SK-N-SH (cell line): Measurements from ENCODE around the gene AQP1. TPM values are rescaled to one million over a fixed set of nuclear protein-coding genes. Genes with fewer than 3 reads are reported as not detected.

Experiments used
- CTCF ChIA-PET: fragments of 300-600, 350-600 bp; formaldehyde crosslinking; extraction: SDS; loops from one replicate; lab custom pipeline; 2021; lab: Yijun Ruan, JAX
- POLR2A ChIA-PET: fragments of 350-600 bp; sonication (Branson Sonifier 250); formaldehyde crosslinking; extraction: SDS; loops from one replicate; lab custom pipeline; 2020; ENCODE audit warnings: antibody characterized with exemption, inconsistent platforms; lab: Yijun Ruan, JAX
- DNase-seq: peaks from one replicate; pipeline ENCODE4 v3.0.0; 2012
- H2AFZ ChIP-seq: fragments of 200-600 bp; sonication (generic); 2 replicates; pipeline ENCODE4 v1.8.1; 2016; ENCODE audit warnings: antibody characterized with exemption, mild to moderate bottlenecking, low read depth
- H3F3A ChIP-seq: fragments of 200-600 bp; sonication (generic); replicated peaks from 2 replicates; pipeline ENCODE3; 2016; ENCODE audit warnings: antibody characterized with exemption, mild to moderate bottlenecking; ENCODE audit not compliant: insufficient read depth
- H3K27ac ChIP-seq, 2 experiments: fragments of 200-500 bp in 1 of 2; fragments of 200-600 bp in 1 of 2; sonication (Bioruptor generic) in 1 of 2; sonication (generic), shearing (Covaris generic) in 1 of 2; 2 replicates each; pipeline versions ENCODE4 v1.5.1 to v1.6.1; 2014 to 2016; ENCODE audit warnings: low read depth in 2 of 2, inconsistent platforms in 1 of 2, low read length in 1 of 2, mild to moderate bottlenecking in 1 of 2, mixed read lengths in 1 of 2
- H3K27me3 ChIP-seq: fragments of 200-600 bp; sonication (generic), shearing (Covaris generic); 2 replicates; pipeline ENCODE4 v1.6.1; 2016; ENCODE audit warnings: mixed run types; ENCODE audit not compliant: insufficient read depth
- H3K36me3 ChIP-seq, 2 experiments: fragments of 200-500 bp in 1 of 2; fragments of 200-600 bp in 1 of 2; sonication (Bioruptor generic) in 1 of 2; sonication (generic) in 1 of 2; replicated peaks in 1 of 2; 2 replicates each; pipeline versions ENCODE3 to v1.5.1; 2014 to 2016; ENCODE audit warnings: low read length in 1 of 2, mild to moderate bottlenecking in 1 of 2; ENCODE audit not compliant: insufficient read depth in 2 of 2, control insufficient read depth in 1 of 2
- H3K4me1 ChIP-seq, 2 experiments: fragments of 200-500 bp in 1 of 2; fragments of 200-600 bp in 1 of 2; sonication (Bioruptor generic) in 1 of 2; sonication (generic), shearing (Covaris generic) in 1 of 2; 2 replicates each; pipeline versions ENCODE4 v1.5.1 to v1.6.1; 2014 to 2016; ENCODE audit warnings: low read depth in 1 of 2, low read length in 1 of 2, mixed run types in 1 of 2; ENCODE audit not compliant: insufficient read depth in 2 of 2, control insufficient read depth in 1 of 2
- H3K4me2 ChIP-seq: fragments of 200-600 bp; sonication (generic), shearing (Covaris generic); 2 replicates; pipeline ENCODE4 v1.6.1; 2017; ENCODE audit warnings: mixed run types
- H3K4me3 ChIP-seq, 2 experiments: fragments of 200-500 bp in 1 of 2; fragments of 200-600 bp in 1 of 2; sonication (Bioruptor generic) in 1 of 2; sonication (generic), shearing (Covaris generic) in 1 of 2; 2 replicates each; pipeline versions ENCODE4 v1.5.1 to v1.8.1; 2014 to 2016; ENCODE audit warnings: low read depth in 2 of 2, inconsistent platforms in 1 of 2, low read length in 1 of 2, mild to moderate bottlenecking in 1 of 2, mixed read lengths in 1 of 2, moderate library complexity in 1 of 2
- H3K79me2 ChIP-seq: fragments of 200-600 bp; sonication (generic); 2 replicates; pipeline ENCODE4 v1.8.1; 2017; ENCODE audit warnings: mild to moderate bottlenecking; ENCODE audit not compliant: insufficient read depth
- H3K9ac ChIP-seq: fragments of 200-600 bp; sonication (generic); 2 replicates; pipeline ENCODE4 v1.6.1; 2017; ENCODE audit warnings: mixed run types
- H3K9me2 ChIP-seq: fragments of 200-600 bp; sonication (generic); 2 replicates; pipeline ENCODE4 v1.6.1; 2017; ENCODE audit warnings: mixed run types
- H3K9me3 ChIP-seq: fragments of 200-600 bp; sonication (generic); 2 replicates; pipeline ENCODE4 v1.6.1; 2017; ENCODE audit warnings: mixed run types, mild to moderate bottlenecking, moderate library complexity
- H4K20me1 ChIP-seq: fragments of 200-600 bp; sonication (generic); 2 replicates; pipeline ENCODE4 v1.6.1; 2017; ENCODE audit warnings: mild to moderate bottlenecking, mixed run types; ENCODE audit not compliant: insufficient read depth
- ELF1 ChIP-seq: IDR thresholded peaks from 2 replicates; pipeline ENCODE4 v1.4.0; 2012
- EP300 ChIP-seq, 2 experiments: IDR thresholded peaks; 2 replicates each; pipeline versions ENCODE4 v1.4.0 to v1.6.1; 2012; ENCODE audit warnings: borderline replicate concordance in 1 of 2, low read depth in 1 of 2, low read length in 1 of 2
- EZH2phosphoT487 ChIP-seq: fragments of 200-600 bp; sonication (generic); IDR thresholded peaks from 2 replicates; pipeline ENCODE4 v1.6.1; 2017; ENCODE audit warnings: low read depth, mixed run types, mild to moderate bottlenecking, antibody characterized with exemption, moderate library complexity, borderline replicate concordance
- FOSL2 ChIP-seq: IDR thresholded peaks from 2 replicates; pipeline ENCODE4 v1.4.0; 2012; ENCODE audit warnings: low read depth, mild to moderate bottlenecking, moderate library complexity, borderline replicate concordance
- FOXJ3 ChIP-seq: sonication (generic); formaldehyde crosslinking; IDR thresholded peaks from 2 replicates; pipeline ENCODE4 v1.5.1; 2020; ENCODE audit warnings: mild to moderate bottlenecking, missing genetic modification reagents
- GABPA ChIP-seq: IDR thresholded peaks from 2 replicates; pipeline ENCODE4 v1.4.0; 2012; ENCODE audit warnings: low read depth, mild to moderate bottlenecking
- GATA2 ChIP-seq: sonication (generic); formaldehyde crosslinking; IDR thresholded peaks from 2 replicates; pipeline ENCODE4 v1.5.0; 2020; ENCODE audit warnings: mild to moderate bottlenecking, missing genetic modification reagents
- IRF3 ChIP-seq: fragments of 150-350 bp; IDR thresholded peaks from 2 replicates; pipeline ENCODE4 v1.6.1; 2016; ENCODE audit warnings: mild to moderate bottlenecking, low read depth, low read length
- JUND ChIP-seq: IDR thresholded peaks from 2 replicates; pipeline ENCODE4 v1.4.0; 2012
- MAX ChIP-seq: IDR thresholded peaks from 2 replicates; pipeline ENCODE4 v1.4.0; 2012; ENCODE audit warnings: low read depth
- MEF2A ChIP-seq: IDR thresholded peaks from 2 replicates; pipeline ENCODE4 v1.4.0; 2012; ENCODE audit warnings: low read depth, borderline replicate concordance
- MXI1 ChIP-seq: IDR thresholded peaks from 2 replicates; pipeline ENCODE4 v1.6.1; 2012; ENCODE audit warnings: mild to moderate bottlenecking, low read depth, low read length, improper control_type of control experiment
- NFIC ChIP-seq: IDR thresholded peaks from 2 replicates; pipeline ENCODE4 v1.4.0; 2012; ENCODE audit warnings: borderline replicate concordance
- NRF1 ChIP-seq: IDR thresholded peaks from 2 replicates; pipeline ENCODE4 v1.6.1; 2012; ENCODE audit warnings: low read depth, mild to moderate bottlenecking, low read length
- POLR2AphosphoS5 ChIP-seq: IDR thresholded peaks from 2 replicates; pipeline ENCODE4 v1.6.1; 2012; ENCODE audit warnings: low read depth, low read length
- RAD21 ChIP-seq: IDR thresholded peaks from 2 replicates; pipeline ENCODE4 v1.6.1; 2012; ENCODE audit warnings: mild to moderate bottlenecking, low read length
- RFX5 ChIP-seq: IDR thresholded peaks from 2 replicates; pipeline ENCODE4 v1.6.1; 2012; ENCODE audit warnings: mild to moderate bottlenecking, improper control_type of control experiment, low read length
- SMC3 ChIP-seq: IDR thresholded peaks from 2 replicates; pipeline ENCODE4 v1.6.1; 2012; ENCODE audit warnings: low read depth, low read length, improper control_type of control experiment
- USF2 ChIP-seq: fragments of 150-350 bp; IDR thresholded peaks from 2 replicates; pipeline ENCODE4 v1.6.1; 2017; ENCODE audit warnings: antibody characterized with exemption, low read length, low read depth, borderline replicate concordance
- YY1 ChIP-seq: IDR thresholded peaks from 2 replicates; pipeline ENCODE4 v1.4.0; 2012; ENCODE audit warnings: low read depth, mild to moderate bottlenecking
- WGBS: methylation state at CpG from one replicate; pipeline ENCODE4 v1.1.6; 2017; ENCODE audit warnings: low lambda C conversion rate; 5-methylcytosine and 5-hydroxymethylcytosine counted together
- polyA plus RNA-seq, 3 experiments: library from polyadenylated mRNA; depleted of rRNA; stranded (reverse); fragments of >200 nt; gene quantifications; 2 replicates each; pipeline ENCODE4 v1.2.3, GENCODE V29; 2012
- TF ChIP-seq, protein P1 (sequence below): fragments of 200-600 bp; sonication (generic); IDR thresholded peaks from 2 replicates; pipeline ENCODE4 v1.6.1; 2017; ENCODE audit warnings: antibody characterized with exemption, mild to moderate bottlenecking, moderate library complexity
- TF ChIP-seq, protein P2 (sequence below): IDR thresholded peaks from 2 replicates; pipeline ENCODE4 v1.4.0; 2012; ENCODE audit warnings: low read depth, borderline replicate concordance

Gene AQP1
- polyA plus RNA-seq, 1 of the 3 experiments (the other 2 are of a cell fraction): 1.7 TPM

GRCh38 chr7:30923774-30924413, 12.2 kb downstream of the AQP1 start:
- WGBS: 78% methylated on average over 12 of the region's 13 CpGs
- ChIA-PET POLR2A (no interaction called here), CTCF (interaction anchor here (0.7 to 4.2 kb wide), 8 partner anchors 10 to 199 kb away, joined by 3 to 34 read pairs (median 5); no protein-coding TSS in a partner anchor)
- H4K20me1 ChIP-seq: no peaks in the 10 kb centered on the region
- H3K4me3 ChIP-seq: no peak overlapping the region
- H3K9me2 ChIP-seq: no peaks in the 10 kb centered on the region
- no peak overlapping the region for H3K9ac ChIP-seq
- no peak overlapping the region for H2AFZ ChIP-seq
- TF ChIP-seq JUND (no peak), MXI1 (no peak), NRF1 (no peak), EZH2phosphoT487 (no peak), POLR2AphosphoS5 (no peak), USF2 (no peak), FOSL2 (no peak), MEF2A (no peak), YY1 (no peak), NFIC (no peak), RAD21 (no peak), EP300 (IDR thresholded peaks at IDR 0.05; ENCODE audit: borderline replicate concordance in 1 of 2, low read depth in 1 of 2, low read length in 1 of 2) (no peak), GATA2 (no peak)
- H3K4me2 ChIP-seq: no peak overlapping the region
- no peaks in the 10 kb centered on the region for H3K79me2 ChIP-seq
- peak; percentile 17 for DNase-seq
- H3F3A ChIP-seq: peaks cover 11% of the 10 kb centered on the region
- no peaks in the 10 kb centered on the region for H3K27me3 ChIP-seq
- no peaks in the 10 kb centered on the region for H3K36me3 ChIP-seq
- H3K27ac ChIP-seq: no peak overlapping the region
- H3K9me3 ChIP-seq: no peaks in the 10 kb centered on the region
- H3K4me1 ChIP-seq: peaks cover 20 to 29% of the 10 kb centered on the region in 2 experiments; a peak in 3 of 4 replicates

DNA sequence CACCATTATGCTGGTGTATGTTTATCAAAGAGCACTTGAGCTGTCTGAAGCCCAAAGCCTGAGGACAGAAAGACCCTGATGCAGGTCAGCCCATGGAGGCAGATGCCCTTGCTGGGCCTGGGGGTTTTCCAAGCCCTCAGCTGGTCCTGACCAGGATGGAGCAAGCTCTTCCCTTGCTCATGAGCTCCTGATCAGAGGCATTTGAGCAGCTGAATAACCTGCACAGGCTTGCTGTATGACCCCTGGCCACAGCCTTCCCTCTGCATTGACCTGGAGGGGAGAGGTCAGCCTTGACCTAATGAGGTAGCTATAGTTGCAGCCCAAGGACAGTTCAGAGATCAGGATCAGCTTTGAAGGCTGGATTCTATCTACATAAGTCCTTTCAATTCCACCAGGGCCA, 13.0 kb downstream of the AQP1 start:
- H3K9ac ChIP-seq: no peak overlapping the region
- no peaks in the 10 kb centered on the region for H3K36me3 ChIP-seq
- peaks cover 20 to 27% of the 10 kb centered on the region in 2 experiments; a peak in 3 of 4 replicates for H3K4me1 ChIP-seq
- no peaks in the 10 kb centered on the region for H4K20me1 ChIP-seq
- H3K9me2 ChIP-seq: no peaks in the 10 kb centered on the region
- no peak for DNase-seq
- ChIA-PET POLR2A (no interaction called here), CTCF (interaction anchor here (0.7 to 4.2 kb wide), 5 partner anchors 12 to 198 kb away, joined by 3 to 34 read pairs (median 7); no protein-coding TSS in a partner anchor)
- H3K4me3 ChIP-seq: no peak overlapping the region
- no peaks in the 10 kb centered on the region for H3K27me3 ChIP-seq
- no peak overlapping the region for H2AFZ ChIP-seq
- H3K79me2 ChIP-seq: no peaks in the 10 kb centered on the region
- H3K9me3 ChIP-seq: no peaks in the 10 kb centered on the region
- no peak overlapping the region for H3K27ac ChIP-seq
- peaks cover 11% of the 10 kb centered on the region for H3F3A ChIP-seq
- H3K4me2 ChIP-seq: no peak overlapping the region
- no peak for TF ChIP-seq NFIC
- TF ChIP-seq FOSL2: no peak
- no peak for TF ChIP-seq RAD21
- no peak for TF ChIP-seq RFX5
- no peak for TF ChIP-seq IRF3
- no peak for TF ChIP-seq FOXJ3
- no peak for TF ChIP-seq USF2
- no peak for TF ChIP-seq GABPA
- no peak for TF ChIP-seq GATA2
- TF ChIP-seq EP300 (IDR thresholded peaks at IDR 0.05; ENCODE audit: borderline replicate concordance in 1 of 2, low read depth in 1 of 2, low read length in 1 of 2): no peak
- TF ChIP-seq ELF1: no peak
- TF ChIP-seq, protein P1, sequence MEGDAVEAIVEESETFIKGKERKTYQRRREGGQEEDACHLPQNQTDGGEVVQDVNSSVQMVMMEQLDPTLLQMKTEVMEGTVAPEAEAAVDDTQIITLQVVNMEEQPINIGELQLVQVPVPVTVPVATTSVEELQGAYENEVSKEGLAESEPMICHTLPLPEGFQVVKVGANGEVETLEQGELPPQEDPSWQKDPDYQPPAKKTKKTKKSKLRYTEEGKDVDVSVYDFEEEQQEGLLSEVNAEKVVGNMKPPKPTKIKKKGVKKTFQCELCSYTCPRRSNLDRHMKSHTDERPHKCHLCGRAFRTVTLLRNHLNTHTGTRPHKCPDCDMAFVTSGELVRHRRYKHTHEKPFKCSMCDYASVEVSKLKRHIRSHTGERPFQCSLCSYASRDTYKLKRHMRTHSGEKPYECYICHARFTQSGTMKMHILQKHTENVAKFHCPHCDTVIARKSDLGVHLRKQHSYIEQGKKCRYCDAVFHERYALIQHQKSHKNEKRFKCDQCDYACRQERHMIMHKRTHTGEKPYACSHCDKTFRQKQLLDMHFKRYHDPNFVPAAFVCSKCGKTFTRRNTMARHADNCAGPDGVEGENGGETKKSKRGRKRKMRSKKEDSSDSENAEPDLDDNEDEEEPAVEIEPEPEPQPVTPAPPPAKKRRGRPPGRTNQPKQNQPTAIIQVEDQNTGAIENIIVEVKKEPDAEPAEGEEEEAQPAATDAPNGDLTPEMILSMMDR: no peak
- no peak for TF ChIP-seq MAX
- TF ChIP-seq, protein P2, sequence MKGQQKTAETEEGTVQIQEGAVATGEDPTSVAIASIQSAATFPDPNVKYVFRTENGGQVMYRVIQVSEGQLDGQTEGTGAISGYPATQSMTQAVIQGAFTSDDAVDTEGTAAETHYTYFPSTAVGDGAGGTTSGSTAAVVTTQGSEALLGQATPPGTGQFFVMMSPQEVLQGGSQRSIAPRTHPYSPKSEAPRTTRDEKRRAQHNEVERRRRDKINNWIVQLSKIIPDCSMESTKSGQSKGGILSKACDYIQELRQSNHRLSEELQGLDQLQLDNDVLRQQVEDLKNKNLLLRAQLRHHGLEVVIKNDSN: no peak
- no peak for TF ChIP-seq MXI1
- no peak for TF ChIP-seq SMC3
- no peak for TF ChIP-seq MEF2A
